GM12878 (cell line): ENCODE measurements around the gene TCF7L2. TPM values are rescaled to one million over a fixed set of nuclear protein-coding genes. Genes with fewer than 3 reads are reported as not detected.

Experiments
- ATAC-seq: fragments of 200-7000 bp; cut with Tn5 transposase; 3 replicates; pipeline ENCODE4 v1.9.1; 2020; ENCODE audit warnings: mild to moderate bottlenecking, moderate library complexity
- BruUV-seq: library from RNA; stranded (reverse); fragments of 400-500 nt; replicated peaks from 2 replicates; lab custom pipeline; 2021; lab: Mats Ljungman, UMichigan
- CTCF ChIA-PET: fragments of 300-600 bp; sonication (Branson Sonifier 250); formaldehyde crosslinking; extraction: SDS; loops from one replicate; lab custom pipeline; 2021; ENCODE audit warnings: inconsistent platforms; lab: Yijun Ruan, JAX
- POLR2A ChIA-PET: fragments of 350-600 bp; formaldehyde crosslinking; extraction: SDS; loops from one replicate; lab custom pipeline; 2021; ENCODE audit warnings: inconsistent platforms; lab: Charles Lee
- RAD21 ChIA-PET: fragments of 300-600 bp; sonication (Branson Sonifier 250); formaldehyde crosslinking; loops from one replicate; lab custom pipeline; 2023; ENCODE audit warnings: antibody characterized with exemption; ENCODE audit not compliant: unreplicated experiment; lab: Charles Lee
- SMC1A ChIA-PET: fragments of 300-600 bp; sonication (Branson Sonifier 250); formaldehyde crosslinking; loops from one replicate; lab custom pipeline; 2023; ENCODE audit not compliant: unreplicated experiment, uncharacterized antibody; lab: Charles Lee
- DNase-seq: peaks from one replicate; pipeline ENCODE4 v3.0.0-alpha.2; 2011; ENCODE audit warnings: low read depth, low spot score
- FAIRE-seq: peaks from 3 replicates; lab custom pipeline; 2011; peaks lifted over from hg19 to GRCh38; lab: Jason Lieb, UNC
- H2AFZ ChIP-seq: 2 replicates; pipeline ENCODE4 v1.6.0; 2011; ENCODE audit warnings: low read depth, low read length, control low read depth; ENCODE audit not compliant: control insufficient read depth
- H3K27ac ChIP-seq: 2 replicates; pipeline ENCODE4 v1.5.1; 2011; ENCODE audit warnings: control low read depth; ENCODE audit not compliant: control insufficient read depth, insufficient read depth
- H3K27me3 ChIP-seq, 2 experiments: replicated peaks in 1 of 2; 2 replicates each; pipeline versions ENCODE4 v1.6.0 to v1.6.1; 2011; ENCODE audit warnings: low read length in 1 of 2; ENCODE audit not compliant: control insufficient read depth in 2 of 2, insufficient read depth in 2 of 2
- H3K36me3 ChIP-seq, 2 experiments: 2 replicates each; pipeline ENCODE4 v1.5.1; 2011; ENCODE audit warnings: low read length in 1 of 2; ENCODE audit not compliant: control insufficient read depth in 2 of 2, insufficient read depth in 2 of 2
- H3K4me1 ChIP-seq: 2 replicates; pipeline ENCODE4 v1.6.1; 2011; ENCODE audit warnings: mild to moderate bottlenecking, low read length, moderate library complexity, mixed read lengths; ENCODE audit not compliant: control insufficient read depth, insufficient read depth
- H3K4me2 ChIP-seq: 2 replicates; pipeline ENCODE4 v1.6.0; 2011; ENCODE audit warnings: control low read depth; ENCODE audit not compliant: control insufficient read depth, insufficient read depth
- H3K4me3 ChIP-seq: fragments of 200-600 bp; sonication (generic); 2 replicates; pipeline ENCODE4 v1.5.1; 2016
- H3K79me2 ChIP-seq: 2 replicates; pipeline ENCODE4 v1.6.0; 2011; ENCODE audit warnings: low read length; ENCODE audit not compliant: control insufficient read depth, insufficient read depth
- H3K9ac ChIP-seq: 2 replicates; pipeline ENCODE4 v1.8.0; 2011; ENCODE audit warnings: low read length, control low read depth, mixed read lengths; ENCODE audit not compliant: control insufficient read depth, insufficient read depth
- H3K9me3 ChIP-seq: replicated peaks from 3 replicates; pipeline ENCODE4 v1.5.1; 2011; ENCODE audit warnings: mild to moderate bottlenecking, low read length; ENCODE audit not compliant: control insufficient read depth, insufficient read depth
- H4K20me1 ChIP-seq: 2 replicates; pipeline ENCODE4 v1.6.0; 2011; ENCODE audit not compliant: control insufficient read depth, insufficient read depth
- ASH2L ChIP-seq: fragments of 300-600, 200-600 bp; sonication (generic); IDR thresholded peaks from 2 replicates; pipeline ENCODE4 v1.6.1; 2017; ENCODE audit warnings: low read depth, mild to moderate bottlenecking, borderline replicate concordance
- CEBPB ChIP-seq, 2 experiments: fragments of 150-350 bp in 1 of 2; IDR thresholded peaks; 2 replicates each; pipeline ENCODE4 v1.6.1; 2012 to 2014; ENCODE audit warnings: low read depth in 2 of 2, low read length in 2 of 2, borderline replicate concordance in 1 of 2, inconsistent platforms in 1 of 2
- CREM ChIP-seq: IDR thresholded peaks from 2 replicates; pipeline ENCODE4 v1.6.1; 2014; ENCODE audit warnings: antibody characterized with exemption, low read depth
- DPF2 ChIP-seq: fragments of 450-650 bp; IDR thresholded peaks from 2 replicates; pipeline ENCODE4 v1.6.1; 2017; ENCODE audit warnings: mild to moderate bottlenecking
- MTA2 ChIP-seq: fragments of 450-650 bp; IDR thresholded peaks from 2 replicates; pipeline ENCODE4 v1.6.1; 2016; ENCODE audit warnings: low read depth, mild to moderate bottlenecking, moderate library complexity
- NFXL1 ChIP-seq: fragments of 450-650 bp; IDR thresholded peaks from 2 replicates; pipeline ENCODE4 v1.6.1; 2017; ENCODE audit warnings: antibody characterized with exemption, mild to moderate bottlenecking, borderline replicate concordance
- SUZ12 ChIP-seq: fragments of 200-600 bp; sonication (generic); IDR thresholded peaks from one replicate; pipeline ENCODE4 v1.6.1; 2018; ENCODE audit warnings: antibody characterized with exemption, mild to moderate bottlenecking; ENCODE audit not compliant: unreplicated experiment
- TCF12 ChIP-seq: IDR thresholded peaks from 2 replicates; pipeline ENCODE4 v1.6.1; 2011; ENCODE audit warnings: low read depth, mild to moderate bottlenecking, low read length
- WGBS: methylation state at CpG from one replicate; pipeline ENCODE4 v1.1.6; 2016; ENCODE audit warnings: low lambda C conversion rate; ENCODE audit not compliant: insufficient replicate concordance, insufficient coverage; ENCODE audit errors: missing lambda C conversion rate; 5-methylcytosine and 5-hydroxymethylcytosine counted together
- in situ Hi-C: fragments of 300-500 bp; cut with MboI; formaldehyde crosslinking; loops from 9 replicates; pipeline ENCODE4 v1.14.3; 2018; ENCODE audit warnings: mixed read lengths
- intact Hi-C: fragments of 100-400 bp; cut with micrococcal nuclease; formaldehyde crosslinking; loops from one replicate; pipeline ENCODE4 v1.14.2; 2022; ENCODE audit not compliant: unreplicated experiment
- polyA plus RNA-seq, 11 experiments: library from polyadenylated mRNA; depleted of rRNA in 4 of 11; unstranded in 6 of 11; stranded (reverse) in 5 of 11; fragments of >200 nt; fragmentation: Nextera tagmentation in 4 of 11; fragmentation: Illumina TruSeq in 1 of 11; extraction: Ambion mirVana in 4 of 11; extraction: Trizol in 1 of 11; gene quantifications; 1 replicate in 1 of 11; 2 replicates in 10 of 11; pipeline versions ENCODE4 v1.2.1 to v1.2.3, GENCODE V29; 2011 to 2016; ENCODE audit warnings: inconsistent platforms in 2 of 11, missing spikeins in 2 of 11, low read depth in 1 of 11
- total RNA-seq, 4 experiments: library from RNA; depleted of rRNA in 3 of 4; stranded (reverse); fragments of >200 nt in 3 of 4; fragmentation: Illumina TruSeq in 1 of 4; extraction: Trizol in 1 of 4; gene quantifications; 2 replicates each; pipeline versions ENCODE4 v1.2.1 to v1.2.3, GENCODE V29; 2013 to 2021

TCF7L2 gene
- total and polyA plus RNA-seq, 10 of the 15 experiments (the other 5 are each of a cell fraction or from before 2014, with no cell fraction given), result 0.02 to 1.1 (median 0.35) TPM; not detected in 4

GRCh38 chr10:112989826-112990225 is 39.8 kb downstream of the TCF7L2 start:
- DNase-seq (no peak), ATAC-seq (no peak), FAIRE-seq (no peak)
- Histone ChIP-seq H3K4me3 (no peak overlapping the region), H3K4me1 (no peaks in the 10 kb centered on the region; the same call in 1 of the 2 replicates), H3K36me3 (no peaks in the 10 kb centered on the region), H3K9me3 (no peaks in the 10 kb centered on the region; the same call in 2 of the 3 replicates), H3K27me3 (no peaks in the 10 kb centered on the region), H3K27ac (no peak overlapping the region), H4K20me1 (no peaks in the 10 kb centered on the region), H3K79me2 (no peaks in the 10 kb centered on the region), H3K9ac (no peak overlapping the region), H3K4me2 (no peak overlapping the region), H2AFZ (no peak overlapping the region)
- TF ChIP-seq ASH2L, result no peak
- intact Hi-C loops (no loop called here), in situ Hi-C loops (no loop called here)
- CTCF ChIA-PET, result no interaction called here
- SMC1A ChIA-PET, result no interaction called here
- RAD21 ChIA-PET, result no interaction called here
- BruUV-seq, result no TSS peak
- 31% methylated on average over 5 of the region's 5 CpGs for WGBS
- POLR2A ChIA-PET, result no interaction called here

- Histone ChIP-seq H2AFZ (no peak overlapping the region), H3K4me1 (no peaks in the 10 kb centered on the region; the same call in 1 of the 2 replicates), H3K4me3 (no peak overlapping the region), H3K79me2 (no peaks in the 10 kb centered on the region), H3K9ac (no peak overlapping the region), H4K20me1 (no peaks in the 10 kb centered on the region), H3K4me2 (no peak overlapping the region), H3K27me3 (no peaks in the 10 kb centered on the region), H3K9me3 (no peaks in the 10 kb centered on the region; the same call in 2 of the 3 replicates)
- 52% methylated on average over 8 of the region's 8 CpGs for WGBS
- no TSS peak for BruUV-seq
- DNase-seq (no peak), FAIRE-seq (no peak), ATAC-seq (no peak)
- ChIA-PET POLR2A (no interaction called here), SMC1A (no interaction called here), RAD21 (no interaction called here), CTCF (interaction anchor here (0.6 kb wide), 1 partner anchor 39 kb away, joined by 3 read pairs; no protein-coding TSS in a partner anchor)
- intact Hi-C loops (no loop called here), in situ Hi-C loops (no loop called here)
- TF ChIP-seq CEBPB (IDR thresholded peaks at IDR 0.05; ENCODE audit: borderline replicate concordance in 1 of 2, low read depth in 2 of 2, low read length in 2 of 2) (no peak), CREM (no peak), MTA2 (no peak), NFXL1 (no peak), DPF2 (no peak), TCF12 (no peak), SUZ12 (no peak)
- TF ChIP-seq, all 136 proteins: peak for 0
- no peak overlapping the region for H3K27ac ChIP-seq
- no peaks in the 10 kb centered on the region for H3K36me3 ChIP-seq
Measured at GRCh38 chr10:112990271-112990670, 40.2 kb downstream of the TCF7L2 start.
